OCI-LY3 (cell line): Measurements from ENCODE around the gene VPS13C.

Source experiments
- CTCF ChIP-seq: fragments of 200-600, 300-600 bp; sonication (generic); IDR thresholded peaks from 2 replicates; pipeline ENCODE4 v1.5.1; 2014; ENCODE audit warnings: antibody characterized with exemption, low read length, low read depth
- EZH2phosphoT487 ChIP-seq: fragments of 200-600 bp; shearing (Covaris generic); IDR thresholded peaks from 2 replicates; pipeline ENCODE4 v1.6.1; 2018; ENCODE audit warnings: antibody characterized with exemption, mixed run types, low read depth

- TF ChIP-seq CTCF, result no peak
- TF ChIP-seq EZH2phosphoT487, result no peak
Observed at GRCh38 chr15:61978225-61978624, 82.0 kb downstream of the VPS13C start.
